ENCODE measurements around the gene FAM237B. TPM values are rescaled to one million over a fixed set of nuclear protein-coding genes. Genes with fewer than 3 reads are reported as not detected.

Gene FAM237B
- total and polyA plus RNA-seq, 2 of the 13 experiments (the other 11 are each of a cell fraction or from before 2014, with no cell fraction given), result not detected

DNA sequence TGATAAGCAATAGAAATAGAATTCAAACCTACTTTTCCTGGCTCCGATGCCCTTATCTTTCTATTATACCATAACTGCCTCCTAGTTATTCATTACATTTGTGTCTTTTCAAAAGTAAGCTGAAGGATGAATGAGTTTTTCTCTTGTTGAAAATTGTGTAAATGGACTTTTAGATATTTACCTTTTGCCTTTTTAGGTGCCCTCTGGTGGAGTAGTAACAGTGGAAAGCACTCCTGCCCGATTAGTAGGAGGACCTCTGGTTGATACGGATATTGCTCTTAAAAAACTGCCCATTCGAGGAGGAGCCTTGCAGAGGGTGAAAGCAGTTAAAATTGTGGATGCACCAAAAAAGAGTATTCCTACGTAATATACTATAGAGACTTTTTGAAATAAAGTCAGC is 11.2 kb downstream of the FAM237B start:
- H3K27ac ChIP-seq (ENCODE audit: extremely low read length, insufficient read depth, low read length), result no peak overlapping the region
- 83% methylated on average over 5 of the region's 5 CpGs for WGBS (ENCODE audit: low lambda C conversion rate)
- intact Hi-C loops (cut with micrococcal nuclease; ENCODE audit: unreplicated experiment), result loop anchor here (10.0 kb wide), 1 partner anchor 465 kb away; no protein-coding TSS in a partner anchor
- H3K9me3 ChIP-seq (ENCODE audit: low read length), result no peaks in the 10 kb centered on the region
- TF ChIP-seq ZFP41 (CRISPR knock-in tag; IDR thresholded peaks at IDR 0.05; ENCODE audit: borderline replicate concordance) (no peak), TBP (CRISPR knock-in tag; IDR thresholded peaks at IDR 0.05) (no peak), ZBTB38 (CRISPR knock-in tag; IDR thresholded peaks at IDR 0.05) (no peak)
- TF ChIP-seq, protein P1, sequence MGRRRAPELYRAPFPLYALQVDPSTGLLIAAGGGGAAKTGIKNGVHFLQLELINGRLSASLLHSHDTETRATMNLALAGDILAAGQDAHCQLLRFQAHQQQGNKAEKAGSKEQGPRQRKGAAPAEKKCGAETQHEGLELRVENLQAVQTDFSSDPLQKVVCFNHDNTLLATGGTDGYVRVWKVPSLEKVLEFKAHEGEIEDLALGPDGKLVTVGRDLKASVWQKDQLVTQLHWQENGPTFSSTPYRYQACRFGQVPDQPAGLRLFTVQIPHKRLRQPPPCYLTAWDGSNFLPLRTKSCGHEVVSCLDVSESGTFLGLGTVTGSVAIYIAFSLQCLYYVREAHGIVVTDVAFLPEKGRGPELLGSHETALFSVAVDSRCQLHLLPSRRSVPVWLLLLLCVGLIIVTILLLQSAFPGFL (CRISPR knock-in tag; IDR thresholded peaks at IDR 0.05), result no peak
- in situ Hi-C loops (cut with HindIII; ENCODE audit: extremely low pct_ligation_motif_present, low pct_unique_long_range_greater_than_20kb), result no loop called here
- no peaks in the 10 kb centered on the region for H3K36me3 ChIP-seq (replicated peaks in 1 of 2; ENCODE audit: control insufficient read depth in 1 of 2, insufficient read depth in 2 of 2, low read length in 2 of 2)
- H3K4me3 ChIP-seq (replicated peaks in 1 of 3; ENCODE audit: insufficient read depth in 1 of 3, low read depth in 2 of 3, low read length in 3 of 3), result no peak overlapping the region
- H3K9ac ChIP-seq (ENCODE audit: insufficient read depth, low read depth, low read length), result no peak overlapping the region
- H2AFZ ChIP-seq (ENCODE audit: low read length), result no peak overlapping the region
- no peaks in the 10 kb centered on the region for H4K20me1 ChIP-seq (ENCODE audit: insufficient read depth, low read length)
- POLR2A ChIA-PET, result no interaction called here
- H3K79me2 ChIP-seq (ENCODE audit: insufficient read depth, low read length), result no peaks in the 10 kb centered on the region
- no TSS peak for BruUV-seq (replicated peaks)
- peaks cover 13% of the 10 kb centered on the region; the same call in 1 of the 2 replicates for H3K4me1 ChIP-seq (ENCODE audit: insufficient read depth, low read length)
- no peaks in the 10 kb centered on the region for H3K27me3 ChIP-seq (ENCODE audit: control insufficient read depth in 1 of 2, insufficient read depth in 2 of 2, low read length in 2 of 2)
- DNase-seq (ENCODE audit: low spot score), result no peak
- H3K4me2 ChIP-seq (ENCODE audit: low read depth, low read length), result no peak overlapping the region
- no peak for ATAC-seq
- FAIRE-seq, result no peak
- CTCF ChIA-PET (ENCODE audit: low intra/inter-chr PET ratio, low total read pairs), result no interaction called here

DNA sequence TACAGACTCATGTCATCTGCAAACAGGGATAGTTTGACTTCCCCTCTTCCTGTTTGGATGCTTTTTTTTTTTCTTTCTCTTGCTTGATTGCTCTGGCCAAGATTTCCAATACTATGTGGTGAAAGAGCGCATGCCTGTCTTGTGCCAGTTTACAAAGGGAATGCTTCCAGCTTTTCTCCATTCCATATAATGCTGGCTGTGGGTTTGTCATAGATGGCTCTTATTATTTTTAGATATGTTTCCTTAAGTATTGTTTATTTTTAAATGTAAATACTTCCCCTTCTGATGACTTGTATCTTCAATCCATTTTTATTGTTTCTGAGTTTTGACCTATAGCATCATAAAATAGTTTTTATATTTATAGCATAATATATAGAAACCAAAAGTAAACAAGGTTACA is 17.9 kb downstream of the FAM237B start:
- POLR2A ChIA-PET, result no interaction called here
- DNase-seq (ENCODE audit: low spot score) (no peak), FAIRE-seq (no peak), ATAC-seq (no peak)
- no peak overlapping the region for H2AFZ ChIP-seq (ENCODE audit: low read length)
- 95% methylated on average over 1 of the region's 1 CpG for WGBS (ENCODE audit: low lambda C conversion rate)
- H3K9me3 ChIP-seq (ENCODE audit: low read length), result no peaks in the 10 kb centered on the region
- H3K27me3 ChIP-seq (ENCODE audit: control insufficient read depth in 1 of 2, insufficient read depth in 2 of 2, low read length in 2 of 2), result no peaks in the 10 kb centered on the region
- no peak for TF ChIP-seq ZNF510 (CRISPR knock-in tag; IDR thresholded peaks at IDR 0.05; ENCODE audit: low read depth)
- no peak overlapping the region for H3K9ac ChIP-seq (ENCODE audit: insufficient read depth, low read depth, low read length)
- H3K4me3 ChIP-seq (replicated peaks in 1 of 3; ENCODE audit: insufficient read depth in 1 of 3, low read depth in 2 of 3, low read length in 3 of 3), result no peak overlapping the region
- BruUV-seq (replicated peaks), result no TSS peak
- H4K20me1 ChIP-seq (ENCODE audit: insufficient read depth, low read length), result no peaks in the 10 kb centered on the region
- no peaks in the 10 kb centered on the region for H3K4me1 ChIP-seq (ENCODE audit: insufficient read depth, low read length)
- no peak overlapping the region for H3K27ac ChIP-seq (ENCODE audit: extremely low read length, insufficient read depth, low read length)
- intact Hi-C loops (cut with micrococcal nuclease; ENCODE audit: unreplicated experiment) (no loop called here), in situ Hi-C loops (cut with HindIII; ENCODE audit: extremely low pct_ligation_motif_present, low pct_unique_long_range_greater_than_20kb) (no loop called here)
- no peaks in the 10 kb centered on the region for H3K36me3 ChIP-seq (replicated peaks in 1 of 2; ENCODE audit: control insufficient read depth in 1 of 2, insufficient read depth in 2 of 2, low read length in 2 of 2)
- H3K79me2 ChIP-seq (ENCODE audit: insufficient read depth, low read length), result no peaks in the 10 kb centered on the region
- CTCF ChIA-PET (ENCODE audit: low intra/inter-chr PET ratio, low total read pairs), result no interaction called here
- H3K4me2 ChIP-seq (ENCODE audit: low read depth, low read length), result no peak overlapping the region
